ENCODE data around the gene TRAF3. TPM values are rescaled to one million over a fixed set of nuclear protein-coding genes. Genes with fewer than 3 reads are reported as not detected.

The TRAF3 gene, protein sequence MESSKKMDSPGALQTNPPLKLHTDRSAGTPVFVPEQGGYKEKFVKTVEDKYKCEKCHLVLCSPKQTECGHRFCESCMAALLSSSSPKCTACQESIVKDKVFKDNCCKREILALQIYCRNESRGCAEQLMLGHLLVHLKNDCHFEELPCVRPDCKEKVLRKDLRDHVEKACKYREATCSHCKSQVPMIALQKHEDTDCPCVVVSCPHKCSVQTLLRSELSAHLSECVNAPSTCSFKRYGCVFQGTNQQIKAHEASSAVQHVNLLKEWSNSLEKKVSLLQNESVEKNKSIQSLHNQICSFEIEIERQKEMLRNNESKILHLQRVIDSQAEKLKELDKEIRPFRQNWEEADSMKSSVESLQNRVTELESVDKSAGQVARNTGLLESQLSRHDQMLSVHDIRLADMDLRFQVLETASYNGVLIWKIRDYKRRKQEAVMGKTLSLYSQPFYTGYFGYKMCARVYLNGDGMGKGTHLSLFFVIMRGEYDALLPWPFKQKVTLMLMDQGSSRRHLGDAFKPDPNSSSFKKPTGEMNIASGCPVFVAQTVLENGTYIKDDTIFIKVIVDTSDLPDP
- total RNA-seq (2014; rRNA removed; shearing (Covaris generic)): 5.5 and 11.5 TPM in 2 replicates

GRCh38 chr14:102776761-102777710 lies at the start of gene TRAF3:
Gene TRAF3 (plus strand): TSS chr14:102777449. CDS start chr14:102870202, 92,753 bp downstream.
- peak within 1 kb of the TSS; percentile 58 for H3K4me3 ChIP-seq (ENCODE audit: insufficient read depth, low read depth, low read length)
- peaks cover 9% of the 10 kb centered on the region for H3K27me3 ChIP-seq (ENCODE audit: control insufficient read depth, insufficient read depth, low read length)
- H3K36me3 ChIP-seq (replicated peaks; ENCODE audit: control insufficient read depth, insufficient read depth, low read length): no peaks in the 10 kb centered on the region
- peak; percentile 97 for DNase-seq

- no peaks in the 10 kb centered on the region for H3K27me3 ChIP-seq (ENCODE audit: control insufficient read depth, insufficient read depth, low read length)
- no peak overlapping the region for H3K4me3 ChIP-seq (ENCODE audit: insufficient read depth, low read depth, low read length)
- no peak for DNase-seq
- peaks cover 5% of the 10 kb centered on the region for H3K36me3 ChIP-seq (replicated peaks; ENCODE audit: control insufficient read depth, insufficient read depth, low read length)
These were observed 48.7 kb upstream of the TRAF3 start for GRCh38 chr14:102728501-102728900.

GRCh38 chr14:102729268-102729667 lies 48.0 kb upstream of the TRAF3 start:
- no peak for DNase-seq
- H3K36me3 ChIP-seq (replicated peaks; ENCODE audit: control insufficient read depth, insufficient read depth, low read length): peaks cover 5% of the 10 kb centered on the region
- H3K27me3 ChIP-seq (ENCODE audit: control insufficient read depth, insufficient read depth, low read length): no peaks in the 10 kb centered on the region
- H3K4me3 ChIP-seq (ENCODE audit: insufficient read depth, low read depth, low read length): no peak overlapping the region

DNA sequence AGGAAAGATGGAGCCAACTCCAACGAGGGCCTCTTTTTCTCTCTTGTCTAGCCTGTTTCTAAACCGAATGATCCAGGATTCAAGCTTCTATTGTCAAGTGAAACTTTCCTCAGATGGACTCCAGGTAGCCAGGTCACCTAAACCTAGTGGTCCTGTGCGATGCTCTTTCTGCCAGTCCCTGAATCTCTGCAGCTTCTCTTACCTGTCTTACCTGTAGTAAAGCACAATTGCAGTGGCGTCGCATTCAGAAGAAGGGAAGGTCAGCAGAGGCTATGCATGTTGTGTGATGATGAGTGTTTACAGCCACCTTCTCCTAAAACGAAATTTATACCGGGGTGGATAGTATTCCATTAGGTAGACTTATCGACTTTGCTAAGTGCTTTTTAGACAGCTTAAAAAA lies 47.4 kb upstream of the TRAF3 start:
- H3K27me3 ChIP-seq (ENCODE audit: control insufficient read depth, insufficient read depth, low read length): no peaks in the 10 kb centered on the region
- peaks cover 5% of the 10 kb centered on the region for H3K36me3 ChIP-seq (replicated peaks; ENCODE audit: control insufficient read depth, insufficient read depth, low read length)
- no peak for DNase-seq
- no peak overlapping the region for H3K4me3 ChIP-seq (ENCODE audit: insufficient read depth, low read depth, low read length)

GRCh38 chr14:102731101-102731870 lies 46.0 kb upstream of the TRAF3 start:
- Histone ChIP-seq H3K27me3 (ENCODE audit: control insufficient read depth, insufficient read depth, low read length) (no peaks in the 10 kb centered on the region), H3K4me3 (ENCODE audit: insufficient read depth, low read depth, low read length) (no peak overlapping the region), H3K36me3 (replicated peaks; ENCODE audit: control insufficient read depth, insufficient read depth, low read length) (peaks cover 5% of the 10 kb centered on the region)
- peak; percentile 22 for DNase-seq

- Histone ChIP-seq H3K4me3 (ENCODE audit: insufficient read depth, low read depth, low read length) (no peak overlapping the region), H3K27me3 (ENCODE audit: control insufficient read depth, insufficient read depth, low read length) (no peaks in the 10 kb centered on the region), H3K36me3 (replicated peaks; ENCODE audit: control insufficient read depth, insufficient read depth, low read length) (peaks cover 2% of the 10 kb centered on the region)
- peak; percentile 60 for DNase-seq
These were observed 45.1 kb upstream of the TRAF3 start for GRCh38 chr14:102731871-102732800.

- H3K27me3 ChIP-seq (ENCODE audit: control insufficient read depth, insufficient read depth, low read length): no peaks in the 10 kb centered on the region
- H3K36me3 ChIP-seq (replicated peaks; ENCODE audit: control insufficient read depth, insufficient read depth, low read length): peaks cover 1% of the 10 kb centered on the region
- H3K4me3 ChIP-seq (ENCODE audit: insufficient read depth, low read depth, low read length): no peak overlapping the region
- peak; percentile 23 for DNase-seq
These were observed 44.3 kb upstream of the TRAF3 start for GRCh38 chr14:102732924-102733323.

GRCh38 chr14:102733326-102733725 lies 43.9 kb upstream of the TRAF3 start:
- peak; percentile 25 for DNase-seq
- Histone ChIP-seq H3K27me3 (ENCODE audit: control insufficient read depth, insufficient read depth, low read length) (no peaks in the 10 kb centered on the region), H3K36me3 (replicated peaks; ENCODE audit: control insufficient read depth, insufficient read depth, low read length) (peaks cover 2% of the 10 kb centered on the region), H3K4me3 (ENCODE audit: insufficient read depth, low read depth, low read length) (no peak overlapping the region)

DNA sequence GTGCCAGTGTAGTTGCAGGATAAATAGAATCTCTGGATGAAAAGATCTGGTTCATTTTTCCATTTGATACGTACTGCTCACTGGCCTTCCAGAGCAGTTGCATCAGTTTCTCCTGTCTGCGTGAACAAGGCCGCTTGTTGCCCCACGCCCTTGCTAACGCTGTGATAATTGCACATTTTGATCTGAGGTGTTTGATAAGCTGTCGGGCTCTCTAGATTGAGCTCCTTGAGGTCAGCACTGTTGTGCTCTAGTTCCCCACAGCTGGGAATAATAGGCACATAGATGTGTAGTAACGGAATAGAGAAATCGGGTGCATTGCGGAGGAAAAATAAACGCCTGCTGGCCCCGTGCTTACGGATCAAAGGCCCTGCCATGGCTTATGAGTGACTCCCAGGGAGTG lies 42.8 kb upstream of the TRAF3 start:
- H3K4me3 ChIP-seq (ENCODE audit: insufficient read depth, low read depth, low read length): no peak overlapping the region
- no peaks in the 10 kb centered on the region for H3K27me3 ChIP-seq (ENCODE audit: control insufficient read depth, insufficient read depth, low read length)
- H3K36me3 ChIP-seq (replicated peaks; ENCODE audit: control insufficient read depth, insufficient read depth, low read length): peaks cover 2% of the 10 kb centered on the region
- no peak for DNase-seq

- Histone ChIP-seq H3K27me3 (ENCODE audit: control insufficient read depth, insufficient read depth, low read length) (no peaks in the 10 kb centered on the region), H3K36me3 (replicated peaks; ENCODE audit: control insufficient read depth, insufficient read depth, low read length) (peaks cover 2% of the 10 kb centered on the region; the same call in 1 of the 2 replicates), H3K4me3 (ENCODE audit: insufficient read depth, low read depth, low read length) (no peak overlapping the region)
- DNase-seq: no peak
These were observed 40.3 kb upstream of the TRAF3 start for GRCh38 chr14:102736956-102737355.

- H3K36me3 ChIP-seq (replicated peaks; ENCODE audit: control insufficient read depth, insufficient read depth, low read length): peaks cover 2% of the 10 kb centered on the region; the same call in 1 of the 2 replicates
- no peak for DNase-seq
- H3K27me3 ChIP-seq (ENCODE audit: control insufficient read depth, insufficient read depth, low read length): no peaks in the 10 kb centered on the region
- H3K4me3 ChIP-seq (ENCODE audit: insufficient read depth, low read depth, low read length): no peak overlapping the region
These were observed 39.6 kb upstream of the TRAF3 start for GRCh38 chr14:102737402-102738372.

Measured in H7 (cell line).